ENCODE measurements around the gene P2RY6. TPM values are rescaled to one million over a fixed set of nuclear protein-coding genes. Genes with fewer than 3 reads are reported as not detected.

Gene P2RY6
- total RNA-seq, 5 donors from 2014 or later (not counting 1 experiment from before 2014, with no cell fraction given) = 1.4 TPM; not detected in 4

DNA sequence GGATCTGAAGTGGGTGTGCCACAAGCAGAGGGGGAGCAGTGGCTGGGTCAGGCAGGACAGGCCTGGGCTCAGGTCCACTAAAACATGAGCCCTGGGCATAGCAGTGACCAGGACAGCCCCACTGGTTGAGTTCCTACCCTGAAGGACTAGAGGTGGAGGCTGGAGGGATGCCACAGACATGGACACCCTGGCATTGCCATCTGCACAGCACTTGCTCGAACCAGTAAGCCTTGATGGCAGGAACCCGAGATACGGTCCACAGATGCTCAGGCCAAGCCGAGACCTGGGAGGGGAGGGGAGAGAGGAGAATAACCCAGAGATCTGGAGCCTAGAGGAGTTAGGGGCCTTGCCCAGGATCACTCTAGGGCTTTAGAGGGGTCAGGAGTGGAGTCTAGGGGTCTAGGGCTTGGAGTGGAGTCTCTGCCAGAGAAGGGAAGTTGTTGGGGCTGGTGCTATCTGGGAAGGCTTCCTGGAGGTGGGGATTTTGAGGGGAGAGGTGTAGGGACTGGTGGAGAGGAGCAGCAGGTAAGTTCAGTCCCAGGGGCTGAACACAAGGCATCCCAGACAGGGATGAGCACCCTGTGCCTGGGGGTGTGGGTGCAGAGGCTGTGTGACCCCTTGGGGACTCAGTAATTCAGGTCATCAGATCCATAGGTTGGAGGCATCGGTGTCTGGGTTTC, 73.5 kb downstream of the P2RY6 start:
- H3K27me3 Mint-ChIP-seq = peaks cover 4 to 8% of the 10 kb centered on the region in 2 donors
- no peak overlapping the region for H3K4me3 Mint-ChIP-seq
- H3K27me3 ChIP-seq (replicated peaks in 1 of 2; ENCODE audit: control insufficient read depth in 2 of 2, extremely low read depth in 1 of 2, insufficient read depth in 2 of 2, low read length in 1 of 2) = peaks cover 0 to 28% of the 10 kb centered on the region in 2 experiments
- ATAC-seq (replicated peaks in 1 of 4) = no peak
- H3K4me3 ChIP-seq (ENCODE audit: control insufficient read depth in 1 of 2, extremely low read depth in 1 of 2, low read length in 1 of 2) = no peak overlapping the region
- no peaks in the 10 kb centered on the region for H3K36me3 Mint-ChIP-seq
- POLR2A ChIA-PET = no interaction called here
- no peak for DNase-seq
- H3K27ac ChIP-seq (ENCODE audit: low read length) = no peak overlapping the region
- 68% methylated on average over 4 of the region's 5 CpGs for WGBS (ENCODE audit: insufficient coverage)
- no peaks in the 10 kb centered on the region for H3K4me1 ChIP-seq (ENCODE audit: control insufficient read depth in 1 of 2, extremely low read depth in 1 of 2, insufficient read depth in 2 of 2, low read length in 2 of 2)
- no peaks in the 10 kb centered on the region for H3K9me3 ChIP-seq
- no peaks in the 10 kb centered on the region for H3K9me3 Mint-ChIP-seq
- no peaks in the 10 kb centered on the region for H3K4me1 Mint-ChIP-seq
- no peak overlapping the region for H3K27ac Mint-ChIP-seq
- no peaks in the 10 kb centered on the region for H3K36me3 ChIP-seq (ENCODE audit: control insufficient read depth in 2 of 2, extremely low read depth in 1 of 2, insufficient read depth in 1 of 2, low read length in 1 of 2)
- CTCF ChIA-PET = interaction anchor here in 1 of 2 donors (1.2 kb wide), 1 partner anchor 10 kb away, joined by 3 read pairs; no protein-coding TSS in a partner anchor

DNA sequence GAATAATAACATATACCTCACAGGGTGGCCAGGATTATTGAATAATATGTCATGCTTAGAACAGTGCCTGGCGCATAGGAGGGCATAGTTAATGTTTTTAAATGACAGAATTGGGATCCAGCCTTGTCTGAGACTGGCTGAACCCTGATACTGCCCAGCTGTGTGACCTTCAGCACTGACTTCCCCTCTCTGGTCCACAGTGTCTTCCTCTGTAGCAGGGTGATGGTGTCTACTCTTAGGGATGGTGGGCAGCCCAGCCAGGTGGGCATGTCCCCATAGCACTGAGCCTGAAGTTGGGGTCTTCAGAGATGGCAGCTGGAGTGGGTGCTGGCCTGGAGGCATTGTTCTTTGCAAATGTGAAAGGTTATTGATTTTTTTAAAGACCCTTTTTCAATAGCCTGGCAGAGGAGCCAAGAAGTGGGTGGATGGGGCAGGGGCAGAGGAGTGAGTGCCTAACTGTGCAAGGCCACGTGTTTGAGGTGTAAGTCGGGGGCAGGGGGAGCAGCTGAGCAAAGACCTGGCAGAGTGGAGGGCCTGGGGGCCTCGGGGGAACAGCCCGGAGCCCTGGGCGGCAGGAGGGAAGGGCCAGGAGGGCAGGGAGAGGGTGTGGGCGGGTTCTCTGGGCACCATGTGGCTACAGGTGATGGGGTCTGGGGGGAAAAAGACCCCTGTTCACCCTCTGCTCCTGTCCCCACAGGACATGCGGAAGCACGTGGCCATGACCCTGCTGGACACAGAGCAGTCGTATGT, 74.2 kb downstream of the P2RY6 start:
- no peak overlapping the region for H3K4me3 ChIP-seq (ENCODE audit: control insufficient read depth in 1 of 2, extremely low read depth in 1 of 2, low read length in 1 of 2)
- ATAC-seq (replicated peaks in 1 of 4) = no peak
- no peaks in the 10 kb centered on the region for H3K36me3 ChIP-seq (ENCODE audit: control insufficient read depth in 2 of 2, extremely low read depth in 1 of 2, insufficient read depth in 1 of 2, low read length in 1 of 2)
- H3K4me1 ChIP-seq (ENCODE audit: control insufficient read depth in 1 of 2, extremely low read depth in 1 of 2, insufficient read depth in 2 of 2, low read length in 2 of 2) = peaks cover 0 to 2% of the 10 kb centered on the region in 2 experiments
- peaks cover 2 to 3% (median 2%) of the 10 kb centered on the region in 3 donors for H3K4me1 Mint-ChIP-seq
- H3K27ac ChIP-seq (ENCODE audit: low read length) = no peak overlapping the region
- 76% methylated on average over 8 of the region's 10 CpGs for WGBS (ENCODE audit: insufficient coverage)
- CTCF ChIA-PET = interaction anchor here in 1 of 2 donors (0.6 kb wide), 1 partner anchor 262 kb away, joined by 3 read pairs; no protein-coding TSS in a partner anchor
- H3K27ac Mint-ChIP-seq = no peak overlapping the region
- DNase-seq = no peak
- H3K27me3 Mint-ChIP-seq = peaks cover 4 to 8% of the 10 kb centered on the region in 2 donors
- no peaks in the 10 kb centered on the region for H3K36me3 Mint-ChIP-seq
- no peaks in the 10 kb centered on the region for H3K9me3 ChIP-seq
- POLR2A ChIA-PET = no interaction called here
- no peak overlapping the region for H3K4me3 Mint-ChIP-seq
- peaks cover 0 to 32% of the 10 kb centered on the region in 2 experiments for H3K27me3 ChIP-seq (replicated peaks in 1 of 2; ENCODE audit: control insufficient read depth in 2 of 2, extremely low read depth in 1 of 2, insufficient read depth in 2 of 2, low read length in 1 of 2)
- no peaks in the 10 kb centered on the region for H3K9me3 Mint-ChIP-seq

DNA sequence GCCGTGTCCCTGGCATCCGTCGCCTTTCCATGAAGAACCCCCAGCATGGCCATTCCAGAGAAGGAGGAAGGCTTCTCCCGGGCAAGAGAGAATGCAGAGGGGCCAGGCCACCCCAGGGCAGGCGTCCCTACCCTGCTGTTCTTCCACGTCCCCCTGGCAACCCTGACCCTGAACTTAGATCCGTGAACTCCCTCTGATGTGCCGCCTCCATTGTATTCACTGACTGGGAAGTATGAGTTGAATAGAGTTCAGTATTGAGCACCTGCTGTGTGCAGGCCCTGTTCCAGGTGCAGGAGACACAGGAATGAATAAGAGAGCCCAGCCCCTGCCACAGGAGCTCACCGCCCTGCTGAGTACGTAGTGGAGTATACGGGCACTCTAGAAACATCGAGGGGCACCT, 74.9 kb downstream of the P2RY6 start:
- 92% methylated on average over 12 of the region's 12 CpGs for WGBS (ENCODE audit: insufficient coverage)
- Mint-ChIP-seq H3K4me1 (peaks cover 3 to 6% (median 4%) of the 10 kb centered on the region in 3 donors), H3K36me3 (no peaks in the 10 kb centered on the region), H3K27me3 (peaks cover 4 to 6% of the 10 kb centered on the region in 2 donors), H3K9me3 (no peaks in the 10 kb centered on the region), H3K4me3 (no peak overlapping the region), H3K27ac (no peak overlapping the region)
- ChIA-PET CTCF (interaction anchor here in 1 of 2 donors (0.6 kb wide), 1 partner anchor 261 kb away, joined by 3 read pairs; no protein-coding TSS in a partner anchor), POLR2A (no interaction called here)
- DNase-seq = no peak
- H3K4me3 ChIP-seq (ENCODE audit: control insufficient read depth in 1 of 2, extremely low read depth in 1 of 2, low read length in 1 of 2) = no peak overlapping the region
- peaks cover 0 to 32% of the 10 kb centered on the region in 2 experiments for H3K27me3 ChIP-seq (replicated peaks in 1 of 2; ENCODE audit: control insufficient read depth in 2 of 2, extremely low read depth in 1 of 2, insufficient read depth in 2 of 2, low read length in 1 of 2)
- H3K9me3 ChIP-seq = no peaks in the 10 kb centered on the region
- H3K36me3 ChIP-seq (ENCODE audit: control insufficient read depth in 2 of 2, extremely low read depth in 1 of 2, insufficient read depth in 1 of 2, low read length in 1 of 2) = no peaks in the 10 kb centered on the region
- H3K27ac ChIP-seq (ENCODE audit: low read length) = no peak overlapping the region
- no peak for ATAC-seq (replicated peaks in 1 of 4)
- H3K4me1 ChIP-seq (ENCODE audit: control insufficient read depth in 1 of 2, extremely low read depth in 1 of 2, insufficient read depth in 2 of 2, low read length in 2 of 2) = peaks cover 0 to 4% of the 10 kb centered on the region in 2 experiments

Other genes starting within 250 kb of the P2RY6 start
- gene FCHSD2, start 130.0 kb upstream of the P2RY6 start, total RNA-seq = 10 to 100 TPM; 37.0 to 53.8 (median 46.3) TPM
- under 1 TPM in 1 of 5 donors, not detected in 4; 0.12 TPM for gene P2RY2, start 54.1 kb upstream of the P2RY6 start, total RNA-seq
- gene ARHGEF17, start 35.9 kb downstream of the P2RY6 start, total RNA-seq = 1 to 10 TPM in 1 of 5 donors, under 1 TPM in 4; 0.23 to 1.0 (median 0.49) TPM
- gene RELT, start 104.1 kb downstream of the P2RY6 start, total RNA-seq = 100 to 1,000 TPM in 1 of 5 donors, 10 to 100 TPM in 4; 15.6 to 113 (median 19.9) TPM

Data from T-cell (primary cell).